Renal pelvis (tissue), 4 donors: ENCODE measurements around the gene PLIN4. TPM values are rescaled to one million over a fixed set of nuclear protein-coding genes. Genes with fewer than 3 reads are reported as not detected.
"Not testable (repeated sequence)": the region's sequence is repeated elsewhere in the genome, so short reads cannot be mapped to it uniquely, and the experiment has no call there.

Experiments used
- DNase-seq: peaks from one replicate; pipeline ENCODE4 v3.0.0-alpha.2; 2013
- polyA plus RNA-seq, 3 donors: library from polyadenylated mRNA; unstranded; fragments of 120-200 nt; gene quantifications; one replicate each; pipeline ENCODE4 v1.2.1, GENCODE V29; 2013; ENCODE audit not compliant: insufficient read length in 3 of 3

The PLIN4 gene
- polyA plus RNA-seq, 3 donors = 1.1 to 1.5 (median 1.4) TPM

GRCh38 chr19:4528843-4529242 is 10.6 kb upstream of the PLIN4 start:
- DNase-seq = no peak

GRCh38 chr19:4527377-4527776 is 9.1 kb upstream of the PLIN4 start:
- DNase-seq = not testable (repeated sequence)

GRCh38 chr19:4525563-4526002 is 7.3 kb upstream of the PLIN4 start:
- no peak for DNase-seq

- no peak for DNase-seq
Observed at GRCh38 chr19:4524808-4525562, 6.7 kb upstream of the PLIN4 start.

- no peak for DNase-seq
Observed at GRCh38 chr19:4523306-4524110, 5.2 kb upstream of the PLIN4 start.

GRCh38 chr19:4522291-4523002 is 4.2 kb upstream of the PLIN4 start:
- no peak for DNase-seq

GRCh38 chr19:4521888-4522242 is 3.6 kb upstream of the PLIN4 start:
- DNase-seq = no peak

- DNase-seq = no peak
Observed at GRCh38 chr19:4521170-4521887, 3.0 kb upstream of the PLIN4 start.

GRCh38 chr19:4519521-4520277 is 1.4 kb upstream of the PLIN4 start:
- DNase-seq = no peak

GRCh38 chr19:4519172-4519496 is 848 bp upstream of the PLIN4 start:
- no peak for DNase-seq

GRCh38 chr19:4517451-4518057 is 732 bp downstream of the PLIN4 start:
- no peak for DNase-seq

GRCh38 chr19:4516939-4517300 is 1.4 kb downstream of the PLIN4 start:
- DNase-seq = no peak

GRCh38 chr19:4516199-4516938 is 1.9 kb downstream of the PLIN4 start:
- DNase-seq = no peak

- DNase-seq = no peak
Observed at GRCh38 chr19:4515732-4516131, 2.6 kb downstream of the PLIN4 start.

- no peak for DNase-seq
Observed at GRCh38 chr19:4513248-4513647, 5.0 kb downstream of the PLIN4 start.

GRCh38 chr19:4512070-4512469 is 6.2 kb downstream of the PLIN4 start:
- DNase-seq = no peak

- DNase-seq = no peak
Observed at GRCh38 chr19:4511300-4512054, 6.8 kb downstream of the PLIN4 start.

GRCh38 chr19:4510435-4511255 is 7.6 kb downstream of the PLIN4 start:
- no peak for DNase-seq

- no peak for DNase-seq
Observed at GRCh38 chr19:4508698-4509097, 9.6 kb downstream of the PLIN4 start.
